ENCODE data around the gene ADCY2. TPM values are rescaled to one million over a fixed set of nuclear protein-coding genes. Genes with fewer than 3 reads are reported as not detected.

Gene ADCY2
- total RNA-seq (2011; cell fraction: chromatin; rRNA removed; ENCODE audit: low replicate concordance): 0.07 and 0.35 TPM in 2 replicates
- total RNA-seq (2011; cell fraction: nucleolus; rRNA removed): under 0.01 TPM in 2 replicates
- total RNA-seq (2011; cell fraction: nucleoplasm; rRNA removed): 1.2 TPM in 1 of 2 replicates, not detected in the other
- total RNA-seq (2014; rRNA removed) (not detected in 2 replicates), total RNA-seq (2014; rRNA removed; fragmentation: Illumina TruSeq; extraction: Trizol) (0.06 and 0.15 TPM in 2 replicates), total RNA-seq (2015; rRNA removed; fragmentation: Illumina TruSeq; extraction: Trizol) (0.04 TPM in 1 of 2 replicates, not detected in the other), total RNA-seq (2021) (0.02 and 0.18 TPM in 2 replicates), polyA plus RNA-seq (2011; rRNA removed) (not detected in 2 replicates), polyA plus RNA-seq (2014; fragmentation: Illumina TruSeq; extraction: Trizol) (0.03 TPM in 1 of 2 replicates, not detected in the other), polyA plus RNA-seq (2014; fragmentation: Nextera tagmentation; extraction: Ambion mirVana) (not detected), polyA plus RNA-seq (2014; rRNA removed) (0.01 TPM in 1 of 2 replicates, not detected in the other), polyA minus RNA-seq (2011; rRNA and poly(A)+ RNA removed) (not detected in 2 replicates), Bru-seq, nascent RNA (percentile 8 among the genes with signal in this experiment), BruChase-seq, experiment 1, labeled RNA remaining after a 2-hour chase (percentile 9 among the genes with signal in this experiment), BruChase-seq, experiment 2, labeled RNA remaining after a 6-hour chase (percentile 7 among the genes with signal in this experiment)
- polyA plus RNA-seq (2011; cell fraction: cytosol; rRNA removed): not detected in 2 replicates
- not detected in 2 replicates for polyA plus RNA-seq (2011; cell fraction: nucleus; rRNA removed)
- 0.14 and 0.51 TPM in 2 replicates for polyA plus RNA-seq (2012)
- polyA minus RNA-seq (2011; cell fraction: cytosol; rRNA and poly(A)+ RNA removed): not detected in 2 replicates
- not detected in 2 replicates for polyA minus RNA-seq (2011; cell fraction: nucleus; rRNA and poly(A)+ RNA removed)
- long read RNA-seq, experiment 1: 0 reads
- long read RNA-seq, experiment 2: 0 reads
- long read RNA-seq, experiment 3: 0 reads

GRCh38 chr5:7395947-7396712 lies at the start of gene ADCY2:
TSS of gene ADCY2 (plus strand) at chr5:7396138. CDS start at chr5:7396297, 159 bp downstream.
- H3K79me2 ChIP-seq (ENCODE audit: control insufficient read depth, insufficient read depth, low read length): no peaks in the 10 kb centered on the region
- no peak within 1 kb of the TSS for H3K27ac ChIP-seq (ENCODE audit: extremely low read depth, low read depth, low read length)
- no peak for FAIRE-seq
- no peaks in the 10 kb centered on the region for H4K20me1 ChIP-seq (replicated peaks; ENCODE audit: control insufficient read depth, insufficient read depth, low read length)
- BruUV-seq (replicated peaks): no TSS peak
- peaks cover 0 to 10% of the 10 kb centered on the region in 2 experiments; a peak in 1 of 5 replicates for H3K4me1 ChIP-seq (replicated peaks in 1 of 2; ENCODE audit: control insufficient read depth in 2 of 2, insufficient read depth in 2 of 2, low read length in 2 of 2)
- H3K4me3 ChIP-seq: no peak within 1 kb of the TSS
- POLR2A ChIA-PET: no interaction called here
- H3K9ac ChIP-seq (ENCODE audit: insufficient read depth in 1 of 2, low read depth in 2 of 2, low read length in 2 of 2): no peak within 1 kb of the TSS
- WGBS (ENCODE audit: insufficient coverage, low coverage, missing lambda C conversion rate): 25% methylated on average over 31 of the region's 121 CpGs
- no peaks in the 10 kb centered on the region for H3K36me3 ChIP-seq (ENCODE audit: control insufficient read depth, insufficient read depth, low read length)
- H3K9me3 ChIP-seq (replicated peaks; ENCODE audit: control insufficient read depth, insufficient read depth, low read depth, low read length): no peaks in the 10 kb centered on the region
- CTCF ChIA-PET (ENCODE audit: low intra/inter-chr PET ratio): no interaction called here
- DNase-seq (ENCODE audit: extremely low read depth in 1 of 4, low spot score in 3 of 4): no peak
- H3K9me1 ChIP-seq (ENCODE audit: control insufficient read depth, insufficient read depth, low read length): no peaks in the 10 kb centered on the region
- no peak within 1 kb of the TSS for H2AFZ ChIP-seq (ENCODE audit: low read depth, low read length)
- no peak within 1 kb of the TSS for H3K4me2 ChIP-seq (ENCODE audit: insufficient read depth, low read length)
- in situ Hi-C loops (cut with MboI) (no loop called here), intact Hi-C loops (cut with micrococcal nuclease) (loop anchor here (10.0 kb wide), 1 partner anchor 349 kb away; no protein-coding TSS in a partner anchor)
- no peak for ATAC-seq
- H3K27me3 ChIP-seq (ENCODE audit: control insufficient read depth in 2 of 2, insufficient read depth in 2 of 2, low read length in 2 of 2): peaks cover 0 to 20% of the 10 kb centered on the region in 2 experiments; a peak in 2 of 5 replicates
- TF ChIP-seq, protein P1, sequence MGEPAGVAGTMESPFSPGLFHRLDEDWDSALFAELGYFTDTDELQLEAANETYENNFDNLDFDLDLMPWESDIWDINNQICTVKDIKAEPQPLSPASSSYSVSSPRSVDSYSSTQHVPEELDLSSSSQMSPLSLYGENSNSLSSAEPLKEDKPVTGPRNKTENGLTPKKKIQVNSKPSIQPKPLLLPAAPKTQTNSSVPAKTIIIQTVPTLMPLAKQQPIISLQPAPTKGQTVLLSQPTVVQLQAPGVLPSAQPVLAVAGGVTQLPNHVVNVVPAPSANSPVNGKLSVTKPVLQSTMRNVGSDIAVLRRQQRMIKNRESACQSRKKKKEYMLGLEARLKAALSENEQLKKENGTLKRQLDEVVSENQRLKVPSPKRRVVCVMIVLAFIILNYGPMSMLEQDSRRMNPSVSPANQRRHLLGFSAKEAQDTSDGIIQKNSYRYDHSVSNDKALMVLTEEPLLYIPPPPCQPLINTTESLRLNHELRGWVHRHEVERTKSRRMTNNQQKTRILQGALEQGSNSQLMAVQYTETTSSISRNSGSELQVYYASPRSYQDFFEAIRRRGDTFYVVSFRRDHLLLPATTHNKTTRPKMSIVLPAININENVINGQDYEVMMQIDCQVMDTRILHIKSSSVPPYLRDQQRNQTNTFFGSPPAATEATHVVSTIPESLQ (CRISPR knock-in tag; IDR thresholded peaks at IDR 0.05): no peak
- TF ChIP-seq ZNF717 (CRISPR knock-in tag; IDR thresholded peaks at IDR 0.05): no peak
- TF ChIP-seq TRIM24 (IDR thresholded peaks at IDR 0.05): no peak
- no peak for TF ChIP-seq DACH1 (IDR thresholded peaks at IDR 0.05; ENCODE audit: partially characterized antibody)
- TF ChIP-seq NBN (IDR thresholded peaks at IDR 0.05; ENCODE audit: low read depth): no peak
- no peak for TF ChIP-seq TAF15 (IDR thresholded peaks at IDR 0.05; ENCODE audit: low read depth, low read length)
- TF ChIP-seq CBX3 (IDR thresholded peaks at IDR 0.05; ENCODE audit: borderline replicate concordance in 1 of 2, low read length in 2 of 2): no peak
- TF ChIP-seq CHAMP1 (IDR thresholded peaks at IDR 0.05): no peak
- no peak for TF ChIP-seq RBFOX2 (IDR thresholded peaks at IDR 0.05; ENCODE audit: low read depth, low read length)
- TF ChIP-seq TBP (optimal IDR thresholded peaks at IDR 0.05; ENCODE audit: low read depth, low read length): no peak
- TF ChIP-seq, protein P2, sequence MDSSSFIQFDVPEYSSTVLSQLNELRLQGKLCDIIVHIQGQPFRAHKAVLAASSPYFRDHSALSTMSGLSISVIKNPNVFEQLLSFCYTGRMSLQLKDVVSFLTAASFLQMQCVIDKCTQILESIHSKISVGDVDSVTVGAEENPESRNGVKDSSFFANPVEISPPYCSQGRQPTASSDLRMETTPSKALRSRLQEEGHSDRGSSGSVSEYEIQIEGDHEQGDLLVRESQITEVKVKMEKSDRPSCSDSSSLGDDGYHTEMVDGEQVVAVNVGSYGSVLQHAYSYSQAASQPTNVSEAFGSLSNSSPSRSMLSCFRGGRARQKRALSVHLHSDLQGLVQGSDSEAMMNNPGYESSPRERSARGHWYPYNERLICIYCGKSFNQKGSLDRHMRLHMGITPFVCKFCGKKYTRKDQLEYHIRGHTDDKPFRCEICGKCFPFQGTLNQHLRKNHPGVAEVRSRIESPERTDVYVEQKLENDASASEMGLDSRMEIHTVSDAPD (CRISPR knock-in tag; IDR thresholded peaks at IDR 0.05): no peak
- no peak for TF ChIP-seq ZNF707 (CRISPR knock-in tag; conservative IDR thresholded peaks at IDR 0.05)

Data from K562 (cell line).